ENCODE measurements around the gene C12orf56.
"Not testable (repeated sequence)": the region's sequence is repeated elsewhere in the genome, so short reads cannot be mapped to it uniquely, and the experiment has no call there.

The C12orf56 gene

DNA sequence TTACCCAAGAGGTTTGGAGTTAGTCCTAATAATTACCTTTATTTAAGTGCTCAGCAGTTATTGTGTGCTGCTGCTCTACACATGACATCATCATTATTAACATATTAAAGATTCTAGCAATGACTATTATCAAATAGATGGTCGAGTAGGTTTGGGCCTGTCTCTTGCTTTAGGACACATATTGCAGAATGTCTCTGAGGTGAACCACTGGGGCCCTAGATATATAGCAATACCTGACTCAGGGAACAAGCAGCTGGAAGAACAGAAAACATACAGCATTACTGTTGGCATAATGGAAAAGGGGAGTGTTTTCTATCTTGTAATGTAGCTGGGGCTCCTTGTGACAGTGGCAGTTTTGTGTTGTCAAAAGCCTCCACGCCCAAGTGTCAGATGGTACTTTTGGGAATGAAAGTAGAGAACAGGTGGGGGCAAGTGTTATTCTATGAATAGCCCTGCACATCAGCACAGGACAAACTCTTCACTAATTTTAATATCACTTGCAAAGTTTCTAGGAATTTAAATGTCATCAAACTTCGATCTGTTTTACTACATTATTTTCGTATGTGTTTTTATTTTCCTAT lies 54.6 kb downstream of the C12orf56 start:
- CTCF ChIA-PET: no interaction called here
- H3K27ac ChIP-seq: no peak overlapping the region
- POLR2A ChIA-PET (ENCODE audit: low non-redundant PET): no interaction called here
- no peak for DNase-seq (ENCODE audit: low spot score)
- TF ChIP-seq, protein P1, sequence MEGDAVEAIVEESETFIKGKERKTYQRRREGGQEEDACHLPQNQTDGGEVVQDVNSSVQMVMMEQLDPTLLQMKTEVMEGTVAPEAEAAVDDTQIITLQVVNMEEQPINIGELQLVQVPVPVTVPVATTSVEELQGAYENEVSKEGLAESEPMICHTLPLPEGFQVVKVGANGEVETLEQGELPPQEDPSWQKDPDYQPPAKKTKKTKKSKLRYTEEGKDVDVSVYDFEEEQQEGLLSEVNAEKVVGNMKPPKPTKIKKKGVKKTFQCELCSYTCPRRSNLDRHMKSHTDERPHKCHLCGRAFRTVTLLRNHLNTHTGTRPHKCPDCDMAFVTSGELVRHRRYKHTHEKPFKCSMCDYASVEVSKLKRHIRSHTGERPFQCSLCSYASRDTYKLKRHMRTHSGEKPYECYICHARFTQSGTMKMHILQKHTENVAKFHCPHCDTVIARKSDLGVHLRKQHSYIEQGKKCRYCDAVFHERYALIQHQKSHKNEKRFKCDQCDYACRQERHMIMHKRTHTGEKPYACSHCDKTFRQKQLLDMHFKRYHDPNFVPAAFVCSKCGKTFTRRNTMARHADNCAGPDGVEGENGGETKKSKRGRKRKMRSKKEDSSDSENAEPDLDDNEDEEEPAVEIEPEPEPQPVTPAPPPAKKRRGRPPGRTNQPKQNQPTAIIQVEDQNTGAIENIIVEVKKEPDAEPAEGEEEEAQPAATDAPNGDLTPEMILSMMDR (conservative IDR thresholded peaks at IDR 0.05; ENCODE audit: low read depth): no peak

DNA sequence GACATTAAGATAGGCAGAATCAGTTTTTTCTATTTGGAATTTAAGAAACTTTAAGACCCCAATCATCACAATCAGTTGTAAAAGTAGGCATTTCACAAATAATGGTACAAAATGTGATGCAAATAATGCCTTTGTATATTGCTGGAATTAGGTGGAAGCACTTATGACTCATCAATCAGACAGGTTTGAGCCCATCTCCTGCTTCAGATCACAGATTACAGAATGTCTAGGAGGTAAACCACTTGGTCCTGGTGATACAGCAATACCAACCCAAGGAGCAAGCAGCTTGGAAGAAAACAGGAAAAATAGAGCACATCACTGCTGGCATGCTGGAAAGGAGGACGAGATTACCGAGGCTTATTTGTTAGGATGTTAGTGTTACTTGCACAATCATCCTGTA lies 57.6 kb downstream of the C12orf56 start:
- CTCF ChIA-PET: no interaction called here
- TF ChIP-seq, protein P1 (conservative IDR thresholded peaks at IDR 0.05; ENCODE audit: low read depth): no peak
- POLR2A ChIA-PET (ENCODE audit: low non-redundant PET): no interaction called here
- H3K27ac ChIP-seq: no peak overlapping the region
- peak; percentile 85 for DNase-seq (ENCODE audit: low spot score)

DNA sequence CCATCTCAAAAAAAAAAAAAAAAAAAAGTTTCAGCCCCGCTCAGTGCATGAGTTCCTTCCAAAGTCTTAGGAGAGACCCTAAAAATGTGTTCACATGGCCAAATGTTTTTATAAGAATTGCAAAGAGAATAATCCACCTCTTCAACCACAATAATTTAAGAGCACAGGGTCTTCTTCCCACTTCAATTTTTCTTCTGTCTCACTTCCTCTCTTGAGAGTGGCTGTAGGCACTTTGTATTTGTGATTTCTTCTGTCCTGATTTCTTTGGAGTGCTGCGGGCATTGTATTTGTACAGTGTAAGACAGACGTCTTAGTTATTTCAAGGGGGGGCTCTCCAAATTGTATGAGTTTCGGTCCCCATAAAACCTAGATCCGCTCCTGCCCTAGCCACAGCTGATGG lies 58.3 kb downstream of the C12orf56 start:
- ChIA-PET POLR2A (ENCODE audit: low non-redundant PET) (no interaction called here), CTCF (no interaction called here)
- H3K27ac ChIP-seq: no peak overlapping the region
- TF ChIP-seq, protein P1 (conservative IDR thresholded peaks at IDR 0.05; ENCODE audit: low read depth): no peak
- DNase-seq (ENCODE audit: low spot score): no peak

DNA sequence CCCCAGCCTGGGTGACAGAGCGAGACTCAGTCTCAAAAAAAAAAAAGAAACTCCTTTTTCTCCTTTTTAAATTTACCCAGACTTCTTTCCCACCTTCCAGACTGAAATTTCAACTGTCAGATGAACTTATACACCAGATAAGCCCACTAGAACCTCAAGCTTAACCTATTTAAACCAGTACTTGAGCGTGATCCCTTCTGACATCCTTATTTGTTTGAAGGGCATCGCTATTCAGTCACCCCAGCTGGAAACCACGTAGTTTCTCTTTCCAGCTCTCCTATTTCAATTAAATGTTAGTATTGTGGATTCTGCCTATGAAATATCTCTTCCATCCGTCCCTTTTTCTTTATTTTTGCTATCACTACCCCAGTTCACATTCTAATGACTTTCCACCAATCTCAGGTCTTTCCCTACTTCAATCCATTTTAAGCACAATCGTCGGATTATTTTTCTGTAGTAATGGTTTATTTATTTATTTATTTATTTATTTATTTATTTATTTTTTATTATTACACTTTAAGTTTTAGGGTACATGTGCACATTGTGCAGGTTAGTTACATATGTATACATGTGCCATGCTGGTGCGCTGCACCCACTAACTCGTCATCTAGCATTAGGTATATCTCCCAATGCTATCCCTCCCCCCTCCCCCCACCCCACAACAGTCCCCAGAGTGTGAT lies 61.4 kb downstream of the C12orf56 start:
- not testable (repeated sequence) for DNase-seq (ENCODE audit: low spot score)

DNA sequence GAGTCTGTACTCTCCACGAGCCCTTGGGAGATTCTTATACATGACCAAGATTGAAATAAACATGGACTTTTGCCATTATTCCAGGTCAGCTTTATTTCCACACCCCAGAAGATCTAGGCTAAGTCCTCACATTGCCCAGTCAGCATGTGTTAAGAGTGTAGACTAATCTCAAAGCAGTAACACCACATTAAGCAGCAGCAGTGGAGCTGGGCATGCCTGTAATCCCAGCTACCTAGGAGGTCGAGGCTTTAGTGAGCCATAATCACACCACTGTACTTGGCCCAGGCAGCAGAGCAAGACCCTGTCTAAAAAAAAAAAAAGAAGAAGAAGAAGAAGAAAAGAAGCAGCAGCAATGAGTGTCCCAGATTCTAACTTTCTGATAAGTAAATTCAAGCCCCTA lies 65.5 kb downstream of the C12orf56 start:
- CTCF ChIA-PET: interaction anchor here (0.6 kb wide), 1 partner anchor 8 kb away, joined by 3 read pairs; no protein-coding TSS in a partner anchor
- no peak for DNase-seq (ENCODE audit: low spot score)
- H3K27ac ChIP-seq: no peak overlapping the region
- POLR2A ChIA-PET (ENCODE audit: low non-redundant PET): no interaction called here
- TF ChIP-seq, protein P1 (conservative IDR thresholded peaks at IDR 0.05; ENCODE audit: low read depth): no peak

More for the DNA sequence above, 61.4 kb downstream of the C12orf56 start:
- CTCF ChIA-PET; H3K27ac ChIP-seq; POLR2A ChIA-PET (ENCODE audit: low non-redundant PET): not testable (repeated sequence)

DNA sequence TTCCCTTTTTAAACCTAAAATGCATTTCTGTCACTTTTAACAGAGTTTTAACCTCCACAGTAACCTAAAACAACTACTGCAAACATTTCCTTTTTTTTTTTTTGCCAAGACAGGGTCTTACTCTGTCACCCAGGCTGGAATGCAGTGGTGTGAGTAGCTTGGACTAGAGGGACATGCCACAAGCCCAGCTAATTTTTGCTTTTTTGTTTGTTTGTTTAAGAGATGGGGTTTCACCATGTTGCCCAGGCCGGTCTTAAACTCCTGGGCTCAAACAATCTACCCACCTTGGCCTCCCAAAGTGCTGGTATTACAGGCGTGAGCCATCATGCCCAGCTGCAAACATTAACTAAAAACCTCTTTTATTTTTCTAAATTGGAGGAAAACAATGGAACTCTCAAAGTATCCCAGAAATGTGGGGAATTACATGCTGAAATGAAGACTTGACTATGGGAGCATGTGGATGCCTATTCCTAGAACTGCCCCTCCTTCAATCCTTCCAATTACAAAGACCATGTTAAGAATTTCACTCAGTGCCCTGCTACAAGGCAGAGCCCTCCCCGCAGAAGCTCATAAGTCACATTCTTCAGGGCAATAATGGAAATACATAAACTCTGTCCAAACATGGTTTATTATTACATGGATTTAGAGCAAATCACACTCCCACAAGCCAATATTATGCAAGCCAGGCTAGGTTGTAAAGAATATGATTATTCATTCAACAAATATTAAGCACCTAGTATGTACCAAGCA lies 66.9 kb downstream of the C12orf56 start:
- no peak for DNase-seq (ENCODE audit: low spot score)
- TF ChIP-seq, protein P1 (conservative IDR thresholded peaks at IDR 0.05; ENCODE audit: low read depth): no peak
- no peak overlapping the region for H3K27ac ChIP-seq
- ChIA-PET POLR2A (ENCODE audit: low non-redundant PET) (no interaction called here), CTCF (no interaction called here)

DNA sequence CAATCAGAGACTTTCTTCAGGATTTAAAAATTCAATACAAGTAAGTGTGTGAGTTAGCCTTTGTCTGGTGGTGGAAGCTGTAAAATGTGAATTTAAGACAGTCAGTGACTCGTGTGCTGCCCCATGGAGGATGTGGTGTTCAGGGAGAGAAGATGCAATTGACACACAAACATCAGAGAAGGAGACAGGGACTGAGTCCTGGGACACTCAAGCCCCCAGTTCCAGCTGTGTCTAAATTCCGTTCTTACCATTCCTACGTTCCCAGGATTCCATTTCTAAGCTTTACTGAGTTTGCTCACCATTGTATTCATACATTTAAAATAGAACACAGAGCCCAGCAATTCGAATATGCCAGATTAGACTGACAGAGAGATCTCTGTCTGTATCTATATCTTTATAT lies 67.6 kb downstream of the C12orf56 start:
- ChIA-PET POLR2A (ENCODE audit: low non-redundant PET) (no interaction called here), CTCF (no interaction called here)
- H3K27ac ChIP-seq: no peak overlapping the region
- no peak for DNase-seq (ENCODE audit: low spot score)
- TF ChIP-seq, protein P1 (conservative IDR thresholded peaks at IDR 0.05; ENCODE audit: low read depth): no peak
